ENCODE measurements around the gene KLHL29.

DNA sequence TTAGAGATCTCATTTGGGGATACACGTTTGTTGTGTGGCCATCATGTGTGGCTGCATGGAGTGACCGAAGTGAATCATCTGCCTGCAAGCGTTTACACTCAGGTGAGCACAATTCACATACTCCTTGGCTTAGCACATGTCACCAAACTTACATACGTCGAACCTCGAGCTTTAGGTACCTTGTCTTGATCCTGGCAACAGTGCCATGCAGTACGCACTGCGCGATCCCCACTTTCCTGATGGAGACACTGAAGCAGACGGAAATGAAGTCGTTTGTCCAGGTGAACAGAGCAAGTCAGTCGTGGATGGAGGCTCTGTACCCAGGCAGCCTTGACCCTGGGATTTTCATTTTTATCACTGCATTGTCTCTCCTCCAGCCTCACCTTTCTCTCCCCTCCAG lies 32.3 kb downstream of the KLHL29 start:
- TF ChIP-seq, protein P1, sequence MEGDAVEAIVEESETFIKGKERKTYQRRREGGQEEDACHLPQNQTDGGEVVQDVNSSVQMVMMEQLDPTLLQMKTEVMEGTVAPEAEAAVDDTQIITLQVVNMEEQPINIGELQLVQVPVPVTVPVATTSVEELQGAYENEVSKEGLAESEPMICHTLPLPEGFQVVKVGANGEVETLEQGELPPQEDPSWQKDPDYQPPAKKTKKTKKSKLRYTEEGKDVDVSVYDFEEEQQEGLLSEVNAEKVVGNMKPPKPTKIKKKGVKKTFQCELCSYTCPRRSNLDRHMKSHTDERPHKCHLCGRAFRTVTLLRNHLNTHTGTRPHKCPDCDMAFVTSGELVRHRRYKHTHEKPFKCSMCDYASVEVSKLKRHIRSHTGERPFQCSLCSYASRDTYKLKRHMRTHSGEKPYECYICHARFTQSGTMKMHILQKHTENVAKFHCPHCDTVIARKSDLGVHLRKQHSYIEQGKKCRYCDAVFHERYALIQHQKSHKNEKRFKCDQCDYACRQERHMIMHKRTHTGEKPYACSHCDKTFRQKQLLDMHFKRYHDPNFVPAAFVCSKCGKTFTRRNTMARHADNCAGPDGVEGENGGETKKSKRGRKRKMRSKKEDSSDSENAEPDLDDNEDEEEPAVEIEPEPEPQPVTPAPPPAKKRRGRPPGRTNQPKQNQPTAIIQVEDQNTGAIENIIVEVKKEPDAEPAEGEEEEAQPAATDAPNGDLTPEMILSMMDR (IDR thresholded peaks at IDR 0.05): no peak
- TF ChIP-seq, protein P2, sequence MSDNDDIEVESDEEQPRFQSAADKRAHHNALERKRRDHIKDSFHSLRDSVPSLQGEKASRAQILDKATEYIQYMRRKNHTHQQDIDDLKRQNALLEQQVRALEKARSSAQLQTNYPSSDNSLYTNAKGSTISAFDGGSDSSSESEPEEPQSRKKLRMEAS (IDR thresholded peaks at IDR 0.05; ENCODE audit: low read depth): no peak
- no peak for TF ChIP-seq RXRA (IDR thresholded peaks at IDR 0.05; ENCODE audit: borderline replicate concordance, low read depth)
- TF ChIP-seq RAD21 (IDR thresholded peaks at IDR 0.05; ENCODE audit: low read length): no peak
- no peak for TF ChIP-seq TAF1 (IDR thresholded peaks at IDR 0.05; ENCODE audit: borderline replicate concordance, low read depth, low read length)
- TF ChIP-seq EZH2phosphoT487 (IDR thresholded peaks at IDR 0.05; ENCODE audit: borderline replicate concordance, low read depth): no peak
- TF ChIP-seq, protein P3, sequence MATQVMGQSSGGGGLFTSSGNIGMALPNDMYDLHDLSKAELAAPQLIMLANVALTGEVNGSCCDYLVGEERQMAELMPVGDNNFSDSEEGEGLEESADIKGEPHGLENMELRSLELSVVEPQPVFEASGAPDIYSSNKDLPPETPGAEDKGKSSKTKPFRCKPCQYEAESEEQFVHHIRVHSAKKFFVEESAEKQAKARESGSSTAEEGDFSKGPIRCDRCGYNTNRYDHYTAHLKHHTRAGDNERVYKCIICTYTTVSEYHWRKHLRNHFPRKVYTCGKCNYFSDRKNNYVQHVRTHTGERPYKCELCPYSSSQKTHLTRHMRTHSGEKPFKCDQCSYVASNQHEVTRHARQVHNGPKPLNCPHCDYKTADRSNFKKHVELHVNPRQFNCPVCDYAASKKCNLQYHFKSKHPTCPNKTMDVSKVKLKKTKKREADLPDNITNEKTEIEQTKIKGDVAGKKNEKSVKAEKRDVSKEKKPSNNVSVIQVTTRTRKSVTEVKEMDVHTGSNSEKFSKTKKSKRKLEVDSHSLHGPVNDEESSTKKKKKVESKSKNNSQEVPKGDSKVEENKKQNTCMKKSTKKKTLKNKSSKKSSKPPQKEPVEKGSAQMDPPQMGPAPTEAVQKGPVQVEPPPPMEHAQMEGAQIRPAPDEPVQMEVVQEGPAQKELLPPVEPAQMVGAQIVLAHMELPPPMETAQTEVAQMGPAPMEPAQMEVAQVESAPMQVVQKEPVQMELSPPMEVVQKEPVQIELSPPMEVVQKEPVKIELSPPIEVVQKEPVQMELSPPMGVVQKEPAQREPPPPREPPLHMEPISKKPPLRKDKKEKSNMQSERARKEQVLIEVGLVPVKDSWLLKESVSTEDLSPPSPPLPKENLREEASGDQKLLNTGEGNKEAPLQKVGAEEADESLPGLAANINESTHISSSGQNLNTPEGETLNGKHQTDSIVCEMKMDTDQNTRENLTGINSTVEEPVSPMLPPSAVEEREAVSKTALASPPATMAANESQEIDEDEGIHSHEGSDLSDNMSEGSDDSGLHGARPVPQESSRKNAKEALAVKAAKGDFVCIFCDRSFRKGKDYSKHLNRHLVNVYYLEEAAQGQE (IDR thresholded peaks at IDR 0.05; ENCODE audit: low read depth, low read length): no peak
- TF ChIP-seq POLR2AphosphoS5 (IDR thresholded peaks at IDR 0.05; ENCODE audit: low read depth, low read length): no peak
- TF ChIP-seq TEAD4 (IDR thresholded peaks at IDR 0.05; ENCODE audit: borderline replicate concordance, insufficient read depth): no peak
- TF ChIP-seq, protein P4, sequence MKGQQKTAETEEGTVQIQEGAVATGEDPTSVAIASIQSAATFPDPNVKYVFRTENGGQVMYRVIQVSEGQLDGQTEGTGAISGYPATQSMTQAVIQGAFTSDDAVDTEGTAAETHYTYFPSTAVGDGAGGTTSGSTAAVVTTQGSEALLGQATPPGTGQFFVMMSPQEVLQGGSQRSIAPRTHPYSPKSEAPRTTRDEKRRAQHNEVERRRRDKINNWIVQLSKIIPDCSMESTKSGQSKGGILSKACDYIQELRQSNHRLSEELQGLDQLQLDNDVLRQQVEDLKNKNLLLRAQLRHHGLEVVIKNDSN (IDR thresholded peaks at IDR 0.05; ENCODE audit: borderline replicate concordance, low read depth): no peak
- TF ChIP-seq CHD2 (IDR thresholded peaks at IDR 0.05; ENCODE audit: low read length, partially characterized antibody): no peak
- TF ChIP-seq, protein P5, sequence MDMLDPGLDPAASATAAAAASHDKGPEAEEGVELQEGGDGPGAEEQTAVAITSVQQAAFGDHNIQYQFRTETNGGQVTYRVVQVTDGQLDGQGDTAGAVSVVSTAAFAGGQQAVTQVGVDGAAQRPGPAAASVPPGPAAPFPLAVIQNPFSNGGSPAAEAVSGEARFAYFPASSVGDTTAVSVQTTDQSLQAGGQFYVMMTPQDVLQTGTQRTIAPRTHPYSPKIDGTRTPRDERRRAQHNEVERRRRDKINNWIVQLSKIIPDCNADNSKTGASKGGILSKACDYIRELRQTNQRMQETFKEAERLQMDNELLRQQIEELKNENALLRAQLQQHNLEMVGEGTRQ (IDR thresholded peaks at IDR 0.05; ENCODE audit: borderline replicate concordance, low read depth, low read length): no peak
- TF ChIP-seq JUND (IDR thresholded peaks at IDR 0.05): no peak

All from SK-N-SH (cell line).